Gastrocnemius medialis (tissue), 4 donors: ENCODE data around the gene CLDN7.

Source experiments
- POLR2A ChIP-seq, 2 donors: fragments of 450-650 bp; IDR thresholded peaks; one replicate each; pipeline ENCODE4 v1.6.1; 2017; ENCODE audit warnings: antibody characterized with exemption in 2 of 2, mild to moderate bottlenecking in 2 of 2, moderate library complexity in 2 of 2
- TF ChIP-seq, protein P1 (sequence below), 5 experiments: fragments of 450-650 bp in 3 of 5; fragments of 200-600 bp in 2 of 5; sonication (generic) in 2 of 5; IDR thresholded peaks in 4 of 5; conservative IDR thresholded peaks in 1 of 5; 1 replicate in 4 of 5; 2 replicates in 1 of 5; pipeline ENCODE4 v1.5.1; 2016 to 2019; ENCODE audit warnings: antibody characterized with exemption in 5 of 5, mild to moderate bottlenecking in 3 of 5, moderate library complexity in 3 of 5

GRCh38 chr17:7239091-7240027 is 22.9 kb downstream of the CLDN7 start, which contains the start of gene PHF23:
- peak; percentile 92 to 93 for TF ChIP-seq POLR2A (IDR thresholded peaks at IDR 0.05)
- TF ChIP-seq, protein P1, sequence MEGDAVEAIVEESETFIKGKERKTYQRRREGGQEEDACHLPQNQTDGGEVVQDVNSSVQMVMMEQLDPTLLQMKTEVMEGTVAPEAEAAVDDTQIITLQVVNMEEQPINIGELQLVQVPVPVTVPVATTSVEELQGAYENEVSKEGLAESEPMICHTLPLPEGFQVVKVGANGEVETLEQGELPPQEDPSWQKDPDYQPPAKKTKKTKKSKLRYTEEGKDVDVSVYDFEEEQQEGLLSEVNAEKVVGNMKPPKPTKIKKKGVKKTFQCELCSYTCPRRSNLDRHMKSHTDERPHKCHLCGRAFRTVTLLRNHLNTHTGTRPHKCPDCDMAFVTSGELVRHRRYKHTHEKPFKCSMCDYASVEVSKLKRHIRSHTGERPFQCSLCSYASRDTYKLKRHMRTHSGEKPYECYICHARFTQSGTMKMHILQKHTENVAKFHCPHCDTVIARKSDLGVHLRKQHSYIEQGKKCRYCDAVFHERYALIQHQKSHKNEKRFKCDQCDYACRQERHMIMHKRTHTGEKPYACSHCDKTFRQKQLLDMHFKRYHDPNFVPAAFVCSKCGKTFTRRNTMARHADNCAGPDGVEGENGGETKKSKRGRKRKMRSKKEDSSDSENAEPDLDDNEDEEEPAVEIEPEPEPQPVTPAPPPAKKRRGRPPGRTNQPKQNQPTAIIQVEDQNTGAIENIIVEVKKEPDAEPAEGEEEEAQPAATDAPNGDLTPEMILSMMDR (IDR thresholded peaks at IDR 0.05 in 4 of 5, conservative IDR thresholded peaks at IDR 0.05 in 1 of 5), result peak in 2 of 5 experiments; percentile 24 to 59
